Immature natural killer cell (primary cell): ENCODE data around the gene ALDH1A3. TPM values are rescaled to one million over a fixed set of nuclear protein-coding genes. Genes with fewer than 3 reads are reported as not detected.

Source experiments
- DNase-seq, 3 donors: peaks; one replicate each; pipeline ENCODE4 v3.0.0; 2022; ENCODE audit warnings: mixed read lengths in 1 of 3
- H3K27ac Mint-ChIP-seq, 6 donors: one replicate each; pipeline ENCODE4 v1.8.0; 2020; ENCODE audit warnings: mixed read lengths in 6 of 6, mild to moderate bottlenecking in 5 of 6, inconsistent platforms in 4 of 6, moderate library complexity in 3 of 6
- H3K27me3 Mint-ChIP-seq, 3 donors: one replicate each; pipeline ENCODE4 v1.8.0; 2020 to 2021; ENCODE audit warnings: low read depth in 3 of 3, mild to moderate bottlenecking in 3 of 3, mixed read lengths in 3 of 3, moderate library complexity in 3 of 3, inconsistent platforms in 1 of 3
- H3K36me3 Mint-ChIP-seq, 3 donors: one replicate each; pipeline ENCODE4 v1.8.0; 2020; ENCODE audit warnings: mixed read lengths in 3 of 3, inconsistent platforms in 2 of 3, mild to moderate bottlenecking in 2 of 3
- H3K4me1 Mint-ChIP-seq, 2 donors: one replicate each; pipeline ENCODE4 v1.8.0; 2020; ENCODE audit warnings: inconsistent platforms in 2 of 2, mild to moderate bottlenecking in 2 of 2, mixed read lengths in 2 of 2, moderate library complexity in 1 of 2
- H3K4me3 Mint-ChIP-seq, 5 donors: one replicate each; pipeline ENCODE4 v1.8.0; 2020; ENCODE audit warnings: mild to moderate bottlenecking in 5 of 5, mixed read lengths in 5 of 5, inconsistent platforms in 3 of 5, moderate library complexity in 3 of 5
- H3K9me3 Mint-ChIP-seq, 6 donors: one replicate each; pipeline ENCODE4 v1.8.0; 2020; ENCODE audit warnings: mild to moderate bottlenecking in 6 of 6, mixed read lengths in 6 of 6, inconsistent platforms in 4 of 6, moderate library complexity in 3 of 6
- polyA plus RNA-seq, 3 donors: library from polyadenylated mRNA; unstranded; fragments of 300-500 nt; fragmentation: Illumina TruSeq; gene quantifications; one replicate each; pipeline ENCODE4 v1.2.3, GENCODE V29; 2021

ALDH1A3 gene
- polyA plus RNA-seq, 3 donors from 2014 or later: not detected

DNA sequence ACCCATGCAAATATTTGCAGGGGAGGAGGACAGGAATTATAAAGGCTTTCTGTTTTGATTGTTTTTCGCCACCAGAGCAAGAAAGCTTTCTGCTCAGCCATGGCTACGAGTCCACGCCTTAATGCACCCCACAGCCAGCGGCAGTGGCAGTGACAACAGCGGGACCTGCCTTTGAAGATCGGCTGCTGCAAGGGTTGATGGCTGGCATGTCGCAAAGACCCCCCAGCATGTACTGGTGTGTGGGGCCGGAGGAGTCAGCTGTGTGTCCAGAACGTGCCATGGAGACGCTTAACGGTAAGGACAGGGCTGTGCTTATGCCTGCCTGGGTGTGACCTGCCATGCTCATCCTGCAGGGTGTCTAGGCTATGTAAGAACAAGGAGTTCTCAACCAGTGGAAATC, 44.8 kb downstream of the ALDH1A3 start:
- H3K27me3 Mint-ChIP-seq: peaks cover 11 to 13% (median 13%) of the 10 kb centered on the region in 3 donors
- peaks cover 3 to 11% of the 10 kb centered on the region in 2 donors for H3K4me1 Mint-ChIP-seq

GRCh38 chr15:100925480-100925879, 45.8 kb downstream of the ALDH1A3 start:
- Mint-ChIP-seq H3K4me1 (peaks cover 0 to 11% of the 10 kb centered on the region in 2 donors), H3K4me3 (no peak overlapping the region), H3K27ac (no peak overlapping the region), H3K9me3 (no peaks in the 10 kb centered on the region), H3K27me3 (peaks cover 6 to 13% (median 10%) of the 10 kb centered on the region in 3 donors), H3K36me3 (no peaks in the 10 kb centered on the region)
- DNase-seq: no peak

More for the DNA sequence above, 44.8 kb downstream of the ALDH1A3 start:
- Mint-ChIP-seq H3K9me3 (no peaks in the 10 kb centered on the region), H3K36me3 (no peaks in the 10 kb centered on the region), H3K4me3 (no peak overlapping the region), H3K27ac (no peak overlapping the region)
- DNase-seq: no peak

GRCh38 chr15:100926258-100926657, 46.6 kb downstream of the ALDH1A3 start:
- DNase-seq: no peak
- Mint-ChIP-seq H3K9me3 (no peaks in the 10 kb centered on the region), H3K27me3 (peaks cover 3 to 8% (median 6%) of the 10 kb centered on the region in 3 donors), H3K4me3 (no peak overlapping the region), H3K27ac (no peak overlapping the region), H3K4me1 (peaks cover 0 to 11% of the 10 kb centered on the region in 2 donors), H3K36me3 (no peaks in the 10 kb centered on the region)

DNA sequence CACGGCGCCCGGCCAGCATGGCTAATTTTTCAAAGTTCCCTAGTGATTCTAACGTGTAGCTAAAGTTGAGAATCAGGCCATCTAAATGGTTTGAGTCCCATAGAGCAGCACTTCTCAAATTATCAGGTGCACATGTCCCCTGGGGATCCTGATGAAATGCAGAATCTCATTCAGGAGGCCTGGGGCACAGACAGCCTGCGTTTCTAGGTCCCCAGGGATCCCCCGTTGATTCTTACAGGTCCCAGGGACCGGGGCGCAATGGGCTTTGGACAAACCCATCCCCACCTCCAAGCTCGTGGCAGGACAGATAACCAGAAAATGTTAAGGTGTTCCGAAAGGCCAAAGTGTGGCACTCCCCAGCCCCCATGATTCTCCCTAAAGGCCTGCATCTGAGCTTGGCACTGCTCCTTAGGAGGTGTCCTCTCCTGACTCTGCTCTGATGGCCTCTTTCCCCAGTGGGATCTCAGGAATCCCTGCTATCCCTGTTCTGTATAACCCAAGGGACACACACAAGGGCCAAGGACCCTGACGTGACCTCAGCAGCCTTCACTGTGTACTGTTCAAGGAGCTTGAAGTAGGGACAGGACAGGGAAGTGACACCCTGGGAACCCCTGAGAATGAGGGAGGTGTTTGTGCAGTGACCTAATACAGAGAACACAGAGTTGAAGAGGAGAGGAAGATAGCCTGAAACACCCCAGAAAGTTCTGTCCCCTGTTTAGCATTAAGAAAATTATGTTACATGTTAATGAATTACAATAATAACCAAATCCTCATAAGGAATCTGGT, 47.5 kb downstream of the ALDH1A3 start:
- no peak overlapping the region for H3K27ac Mint-ChIP-seq
- H3K4me3 Mint-ChIP-seq: no peak overlapping the region

GRCh38 chr15:100928632-100929280, 49.1 kb downstream of the ALDH1A3 start:
- H3K4me1 Mint-ChIP-seq: no peaks in the 10 kb centered on the region

More for the DNA sequence above, 47.5 kb downstream of the ALDH1A3 start:
- peaks cover 0 to 7% of the 10 kb centered on the region in 2 donors for H3K4me1 Mint-ChIP-seq
- DNase-seq: no peak
- peaks cover 0 to 2% (median 0%) of the 10 kb centered on the region in 3 donors for H3K27me3 Mint-ChIP-seq
- no peaks in the 10 kb centered on the region for H3K9me3 Mint-ChIP-seq
- H3K36me3 Mint-ChIP-seq: no peaks in the 10 kb centered on the region

DNA sequence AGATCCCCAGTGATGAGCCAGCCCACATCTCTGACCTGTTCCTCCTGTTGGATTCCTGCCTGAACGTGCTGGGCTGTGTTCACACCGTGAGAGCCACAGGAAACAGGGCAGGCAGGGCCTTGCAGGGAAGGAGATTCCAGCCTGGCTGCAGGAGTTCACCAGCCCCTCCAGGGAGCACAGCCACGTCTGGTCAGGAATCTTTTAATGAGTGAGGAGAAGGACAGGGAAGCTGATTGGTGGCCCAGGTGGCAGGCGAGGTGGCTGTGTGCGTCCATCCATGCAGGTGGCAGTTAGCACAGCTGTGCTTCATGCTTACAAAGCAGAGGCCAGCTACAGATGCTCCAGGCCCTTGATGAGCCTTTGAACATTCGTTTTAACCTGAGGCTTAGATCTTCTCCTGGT, 50.0 kb downstream of the ALDH1A3 start:
- Mint-ChIP-seq H3K36me3 (no peaks in the 10 kb centered on the region), H3K27me3 (peaks cover 0 to 5% (median 0%) of the 10 kb centered on the region in 3 donors), H3K9me3 (no peaks in the 10 kb centered on the region), H3K27ac (no peak overlapping the region), H3K4me3 (no peak overlapping the region), H3K4me1 (no peaks in the 10 kb centered on the region)
- DNase-seq: no peak

More at GRCh38 chr15:100928632-100929280, 49.1 kb downstream of the ALDH1A3 start:
- H3K4me3 Mint-ChIP-seq: no peak overlapping the region
- no peaks in the 10 kb centered on the region for H3K36me3 Mint-ChIP-seq
- peaks cover 0 to 7% (median 0%) of the 10 kb centered on the region in 3 donors for H3K27me3 Mint-ChIP-seq
- H3K27ac Mint-ChIP-seq: no peak overlapping the region
- no peak for DNase-seq
- H3K9me3 Mint-ChIP-seq: no peaks in the 10 kb centered on the region

DNA sequence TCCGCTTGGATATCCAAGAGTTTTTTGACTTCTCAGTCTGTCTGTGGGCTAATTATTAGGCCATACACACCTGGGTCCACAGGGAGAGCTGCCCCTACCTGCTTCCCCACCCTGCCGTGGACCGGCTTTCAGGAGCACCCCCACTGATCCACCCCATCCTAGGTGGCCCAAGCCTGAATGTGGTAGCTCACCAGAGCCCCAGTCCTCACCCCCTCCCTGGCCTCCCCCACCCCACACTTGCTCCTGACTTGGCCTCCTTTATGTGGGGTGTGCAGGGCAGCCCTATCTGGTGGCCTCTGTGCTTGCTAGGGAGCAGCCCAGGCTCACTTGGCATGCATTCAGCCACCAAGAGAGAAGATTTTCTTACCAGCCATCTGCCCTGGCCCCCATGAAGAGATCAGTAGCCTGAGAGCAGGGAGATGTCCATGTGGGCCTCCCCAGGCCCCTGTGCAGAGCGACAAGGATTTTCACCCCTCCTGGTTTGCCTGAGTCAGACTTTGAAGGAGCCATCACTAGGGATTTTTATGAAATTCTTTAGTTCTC, 50.7 kb downstream of the ALDH1A3 start:
- no peak overlapping the region for H3K4me3 Mint-ChIP-seq
- peaks cover 0 to 5% (median 0%) of the 10 kb centered on the region in 3 donors for H3K27me3 Mint-ChIP-seq
- H3K27ac Mint-ChIP-seq: no peak overlapping the region
- DNase-seq: no peak
- no peaks in the 10 kb centered on the region for H3K36me3 Mint-ChIP-seq
- no peaks in the 10 kb centered on the region for H3K4me1 Mint-ChIP-seq
- no peaks in the 10 kb centered on the region for H3K9me3 Mint-ChIP-seq

GRCh38 chr15:100931143-100931890, 51.7 kb downstream of the ALDH1A3 start:
- H3K9me3 Mint-ChIP-seq: no peaks in the 10 kb centered on the region
- H3K27me3 Mint-ChIP-seq: peaks cover 0 to 5% (median 0%) of the 10 kb centered on the region in 3 donors
- no peak overlapping the region for H3K4me3 Mint-ChIP-seq
- no peak overlapping the region for H3K27ac Mint-ChIP-seq
- no peaks in the 10 kb centered on the region for H3K4me1 Mint-ChIP-seq
- DNase-seq: no peak
- H3K36me3 Mint-ChIP-seq: no peaks in the 10 kb centered on the region

GRCh38 chr15:100932676-100933348, 53.2 kb downstream of the ALDH1A3 start:
- no peak overlapping the region for H3K4me3 Mint-ChIP-seq
- H3K9me3 Mint-ChIP-seq: no peaks in the 10 kb centered on the region
- H3K36me3 Mint-ChIP-seq: no peaks in the 10 kb centered on the region
- DNase-seq: no peak
- no peaks in the 10 kb centered on the region for H3K4me1 Mint-ChIP-seq
- no peak overlapping the region for H3K27ac Mint-ChIP-seq
- peaks cover 0 to 5% (median 0%) of the 10 kb centered on the region in 3 donors for H3K27me3 Mint-ChIP-seq

- Mint-ChIP-seq H3K27me3 (peaks cover 0 to 5% (median 0%) of the 10 kb centered on the region in 3 donors), H3K27ac (no peak overlapping the region), H3K4me1 (no peaks in the 10 kb centered on the region), H3K9me3 (no peaks in the 10 kb centered on the region), H3K36me3 (no peaks in the 10 kb centered on the region), H3K4me3 (no peak overlapping the region)
- DNase-seq: no peak
These were observed 54.5 kb downstream of the ALDH1A3 start for GRCh38 chr15:100934166-100934565.

DNA sequence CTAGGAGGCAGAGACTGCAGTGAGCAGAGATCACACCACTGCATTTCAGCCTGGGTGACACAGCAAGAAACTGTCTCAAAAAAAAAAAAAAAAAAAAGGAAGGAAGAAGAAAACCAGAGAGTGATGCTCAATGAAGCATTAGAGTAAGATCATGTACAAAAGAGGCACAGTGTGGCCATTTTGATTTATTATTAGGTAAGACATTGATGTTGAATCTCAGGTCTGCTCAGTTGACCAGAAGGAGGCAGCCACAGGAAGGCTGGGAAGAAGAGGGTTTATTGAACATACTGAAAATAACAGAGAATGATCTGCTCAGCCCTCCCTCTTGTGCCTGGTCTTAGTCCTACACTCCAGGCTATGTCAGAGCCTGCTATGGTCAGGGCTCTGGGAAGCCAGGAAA, 55.1 kb downstream of the ALDH1A3 start:
- peaks cover 0 to 5% (median 0%) of the 10 kb centered on the region in 3 donors for H3K27me3 Mint-ChIP-seq
- DNase-seq: no peak
- H3K4me3 Mint-ChIP-seq: no peak overlapping the region
- no peak overlapping the region for H3K27ac Mint-ChIP-seq
- no peaks in the 10 kb centered on the region for H3K9me3 Mint-ChIP-seq
- no peaks in the 10 kb centered on the region for H3K4me1 Mint-ChIP-seq
- H3K36me3 Mint-ChIP-seq: no peaks in the 10 kb centered on the region

DNA sequence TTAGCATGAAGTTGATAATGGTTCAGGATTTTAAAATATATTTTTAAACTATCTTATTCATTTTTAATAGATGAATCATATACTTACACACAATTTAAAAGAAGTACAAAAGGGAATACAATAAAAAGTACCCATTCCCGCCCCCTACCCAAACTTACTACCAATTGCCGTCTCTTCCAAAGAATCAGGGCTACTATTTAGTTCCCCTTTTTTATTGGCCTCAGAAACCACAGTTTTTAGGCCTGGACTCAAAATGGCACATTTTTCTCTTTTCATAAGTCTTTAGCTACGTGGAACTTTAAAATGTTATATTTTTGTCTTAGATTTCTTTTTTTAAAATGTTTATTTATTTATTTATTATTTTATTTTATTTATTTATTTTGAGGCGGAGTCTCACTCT, 57.5 kb downstream of the ALDH1A3 start:
- no peak overlapping the region for H3K4me3 Mint-ChIP-seq

DNA sequence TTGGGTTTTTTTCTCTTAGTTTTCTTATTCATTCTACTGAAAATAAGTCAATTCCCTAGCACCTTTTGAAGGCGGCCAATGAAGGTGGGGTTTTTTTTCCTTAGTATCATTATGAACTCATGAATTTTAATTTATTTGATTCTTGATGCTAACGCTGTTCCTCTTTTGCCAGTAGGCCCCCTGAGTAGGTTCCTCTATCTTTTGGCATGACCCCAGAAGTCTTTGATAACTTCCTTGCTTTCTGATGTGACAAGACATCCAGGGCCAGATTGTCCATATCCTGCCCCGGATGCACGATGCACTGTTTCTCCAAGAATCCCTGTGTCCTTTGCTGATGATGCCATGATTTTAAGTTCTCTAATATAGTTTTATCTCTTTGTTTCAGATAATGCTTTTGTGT, 60.2 kb downstream of the ALDH1A3 start:
- Mint-ChIP-seq H3K36me3 (no peaks in the 10 kb centered on the region), H3K4me3 (no peak overlapping the region), H3K4me1 (no peaks in the 10 kb centered on the region), H3K27ac (no peak overlapping the region), H3K9me3 (no peaks in the 10 kb centered on the region), H3K27me3 (peaks cover 0 to 6% (median 0%) of the 10 kb centered on the region in 3 donors)
- no peak for DNase-seq

More for the DNA sequence above, 57.5 kb downstream of the ALDH1A3 start:
- Mint-ChIP-seq H3K27ac (no peak overlapping the region), H3K36me3 (no peaks in the 10 kb centered on the region), H3K4me1 (no peaks in the 10 kb centered on the region), H3K27me3 (peaks cover 0 to 5% (median 0%) of the 10 kb centered on the region in 3 donors), H3K9me3 (no peaks in the 10 kb centered on the region)
- no peak for DNase-seq
